Tracheal epithelial cell (primary cell): ENCODE measurements around the gene S100A2. TPM values are rescaled to one million over a fixed set of nuclear protein-coding genes. Genes with fewer than 3 reads are reported as not detected.

Experiments
- total RNA-seq: library from RNA; depleted of rRNA; stranded (reverse); fragments of >200 nt; gene quantifications from 2 replicates; pipeline ENCODE4 v1.2.1, GENCODE V29; 2014

The S100A2 gene
- total RNA-seq = 975 and 1,509 TPM in 2 replicates

GRCh38 chr1:153565529-153566374 is at the start of gene S100A2:
Gene S100A2, minus strand, starts transcription at chr1:153565844. Its CDS starts 1,967 bp downstream, at chr1:153563877.

DNA sequence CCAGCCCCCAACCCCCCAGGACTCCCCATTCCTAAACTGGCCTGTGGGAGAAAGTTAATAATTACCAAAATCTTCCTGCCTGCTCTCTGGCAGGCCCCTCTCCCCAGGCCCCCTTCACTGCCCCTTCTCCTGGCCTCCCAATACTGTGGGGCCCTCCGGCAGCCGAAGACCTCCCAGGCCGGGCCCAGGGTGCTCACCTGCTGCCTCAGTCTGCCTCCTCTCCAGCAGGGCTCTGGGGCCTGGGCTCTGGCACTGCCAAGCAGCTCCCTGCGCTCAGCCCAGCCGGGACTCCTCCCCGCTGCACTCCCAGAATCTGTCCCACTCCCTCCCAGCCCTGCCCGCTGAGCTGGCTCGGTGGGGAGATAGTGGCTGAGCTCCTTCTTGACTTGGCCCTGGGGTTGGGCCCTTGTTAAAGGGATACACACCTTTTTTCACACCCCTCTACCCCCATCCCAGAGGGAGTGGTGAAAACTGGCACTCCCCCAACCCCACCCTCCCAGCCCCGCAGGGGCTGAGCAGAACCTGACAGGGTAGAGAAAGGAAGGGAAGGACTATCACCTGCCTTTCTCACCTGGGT is 47.2 kb upstream of the S100A2 start, which contains the start of gene S100A16:
S100A16 (minus strand) TSS at position 383 of the 577 bp plus-strand sequence. CDS start 4,986 bp downstream, outside the sequence.

DNA sequence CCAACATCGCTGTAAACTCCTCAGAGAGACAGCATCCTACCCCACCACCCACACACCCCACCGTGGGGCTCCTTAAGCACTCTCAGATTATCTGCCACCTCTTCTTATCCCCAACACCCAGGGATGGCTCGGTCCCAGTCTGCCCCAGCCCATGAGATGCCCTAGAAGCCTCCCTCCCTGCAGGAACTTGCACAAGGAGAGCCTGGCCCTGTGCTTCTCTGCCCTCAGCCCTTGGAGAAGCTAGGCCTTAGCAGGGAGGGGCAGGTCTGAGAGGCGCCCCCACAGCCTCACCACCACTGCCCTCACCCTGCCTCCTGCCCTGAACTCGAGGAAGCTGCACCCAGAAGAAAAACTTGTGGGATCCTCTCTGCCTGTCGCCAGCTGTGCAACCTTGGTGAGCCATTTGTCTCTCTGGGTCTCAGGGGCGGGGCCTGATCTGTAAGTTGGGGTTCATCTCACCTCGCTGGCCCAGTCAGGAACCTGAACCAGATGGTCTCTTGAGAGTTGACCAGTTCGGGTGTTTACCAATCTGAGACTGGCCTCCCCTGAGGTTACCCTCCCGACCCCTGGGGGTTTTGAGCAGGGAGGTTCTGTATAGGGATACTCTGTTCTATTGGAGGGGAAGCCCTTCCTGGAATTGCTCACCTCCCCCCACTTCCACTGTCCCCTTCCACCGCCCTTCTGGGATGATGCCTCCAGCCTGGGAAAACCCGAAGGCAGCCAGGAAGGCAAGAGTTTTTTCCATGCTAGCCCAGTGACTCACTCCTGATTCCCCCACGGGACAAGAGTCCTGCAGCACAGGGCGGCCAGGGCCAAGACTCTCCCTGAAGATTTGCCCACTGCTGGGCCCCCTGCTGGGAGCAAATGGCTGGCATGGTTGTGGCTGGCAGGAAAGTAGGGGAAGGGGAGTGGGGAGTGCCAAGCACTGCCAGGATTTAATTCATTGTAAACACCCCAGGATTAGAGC is 16.6 kb downstream of the S100A2 start, which contains the start of gene S100A3:
S100A3 (minus strand) TSS at position 537 of the 967 bp plus-strand sequence. CDS start 773 bp downstream, outside the sequence.

GRCh38 chr1:153545067-153546055 is 20.3 kb downstream of the S100A2 start, which contains the start of gene S100A4:
Gene S100A4, minus strand, starts transcription at chr1:153545806. Its CDS starts 1,012 bp downstream, at chr1:153544794.

DNA sequence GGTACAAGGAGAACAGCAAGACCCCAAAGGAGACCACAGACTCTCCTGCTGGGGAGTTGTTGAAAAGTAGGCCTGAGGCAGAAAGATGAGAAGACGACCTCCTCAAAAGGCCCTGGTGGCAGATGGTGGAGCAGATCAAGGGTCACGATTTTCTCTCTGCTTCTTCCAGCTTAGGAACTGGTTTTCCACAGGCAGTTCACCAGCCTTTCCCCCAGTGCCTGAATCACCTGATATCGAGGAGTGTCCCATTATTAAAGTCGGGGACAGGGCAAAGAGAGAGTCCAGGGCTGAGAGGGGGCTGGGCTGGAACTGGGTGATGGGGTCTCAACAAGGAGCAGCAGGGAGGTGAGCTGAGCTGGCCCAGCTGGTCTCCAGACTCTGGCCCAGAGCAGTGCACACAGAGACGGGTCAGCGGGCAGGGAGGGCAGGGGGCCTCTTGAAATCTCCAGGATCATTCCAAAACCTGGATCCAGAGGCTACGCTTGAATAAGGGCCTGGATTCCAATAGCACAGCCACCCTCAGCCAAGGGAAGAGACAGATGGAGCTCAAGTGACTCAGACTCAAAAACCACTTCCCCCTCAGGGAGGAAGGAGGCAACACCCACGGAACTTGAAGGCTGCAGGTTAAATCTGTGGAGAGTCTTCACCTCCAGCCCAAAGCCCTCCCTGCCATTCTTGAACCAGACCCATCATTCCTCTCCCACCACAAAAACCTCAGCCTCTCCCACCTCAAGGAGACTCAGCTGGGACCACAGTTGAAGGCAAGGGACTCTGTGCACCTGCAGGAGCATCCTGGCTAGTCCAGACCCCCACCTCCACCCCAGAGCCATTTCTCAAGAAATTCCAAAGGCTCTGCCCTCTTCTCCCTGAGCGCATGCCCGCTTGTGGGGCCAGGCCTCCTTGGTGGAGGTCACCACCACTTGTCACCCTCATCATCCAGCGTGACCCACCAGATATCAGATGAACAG is 25.0 kb downstream of the S100A2 start, which contains the start of gene S100A5:
S100A5 (minus strand) TSS at position 541 of the 968 bp plus-strand sequence. CDS start 743 bp downstream, outside the sequence.

GRCh38 chr1:153535242-153536011 is 30.2 kb downstream of the S100A2 start, which contains the start of gene S100A6:
Gene S100A6, minus strand, starts transcription at chr1:153535991. Its CDS starts 652 bp downstream, at chr1:153535339.

Other genes starting within 250 kb of the S100A2 start
- gene PGLYRP4, start 217.0 kb downstream of the S100A2 start, total RNA-seq = 0.64 and 1.9 TPM in 2 replicates
- 302 and 949 TPM in 2 replicates for gene S100A9, start 208.0 kb downstream of the S100A2 start, total RNA-seq
- gene S100A12, start 190.2 kb downstream of the S100A2 start, total RNA-seq = 1.7 TPM in 1 of 2 replicates, not detected in the other
- 19.4 and 185 TPM in 2 replicates for gene S100A8, start 174.8 kb downstream of the S100A2 start, total RNA-seq
- under 0.01 TPM in 1 of 2 replicates, not detected in the other for gene S100A7A, start 149.3 kb downstream of the S100A2 start, total RNA-seq
- gene S100A7, start 105.2 kb downstream of the S100A2 start, total RNA-seq = 1.4 TPM in 1 of 2 replicates, not detected in the other
- gene S100A6, start 29.9 kb downstream of the S100A2 start, total RNA-seq = 1,352 and 3,810 TPM in 2 replicates
- 0.48 TPM in 1 of 2 replicates, not detected in the other for gene S100A5, start 24.9 kb downstream of the S100A2 start, total RNA-seq
- 44.8 and 55.4 TPM in 2 replicates for gene S100A4, start 20.0 kb downstream of the S100A2 start, total RNA-seq
- 7.0 and 11.7 TPM in 2 replicates for gene S100A3, start 16.6 kb downstream of the S100A2 start, total RNA-seq
- gene S100A16, start 47.3 kb upstream of the S100A2 start, total RNA-seq = 969 and 1,207 TPM in 2 replicates
- 685 and 1,926 TPM in 2 replicates for gene S100A14, start 50.5 kb upstream of the S100A2 start, total RNA-seq
- gene S100A13, start 61.7 kb upstream of the S100A2 start, total RNA-seq = 58.4 and 79.0 TPM in 2 replicates
- gene S100A1, start 62.6 kb upstream of the S100A2 start, total RNA-seq = not detected in 2 replicates
- gene CHTOP, start 68.2 kb upstream of the S100A2 start, total RNA-seq = 20.5 and 30.1 TPM in 2 replicates
- 53.5 and 60.7 TPM in 2 replicates for gene SNAPIN, start 92.9 kb upstream of the S100A2 start, total RNA-seq
- 103 and 208 TPM in 2 replicates for gene ILF2, start 105.1 kb upstream of the S100A2 start, total RNA-seq
- gene NPR1, start 112.8 kb upstream of the S100A2 start, total RNA-seq = 0.48 TPM in 1 of 2 replicates, not detected in the other
- 12.5 and 14.5 TPM in 2 replicates for gene INTS3, start 162.2 kb upstream of the S100A2 start, total RNA-seq
- gene SLC27A3, start 209.6 kb upstream of the S100A2 start, total RNA-seq = 5.1 and 17.9 TPM in 2 replicates